ENCODE data around the gene SUOX. TPM values are rescaled to one million over a fixed set of nuclear protein-coding genes. Genes with fewer than 3 reads are reported as not detected.

The SUOX gene
- total RNA-seq, 1 experiment from 2014 or later = 23.2 TPM

DNA sequence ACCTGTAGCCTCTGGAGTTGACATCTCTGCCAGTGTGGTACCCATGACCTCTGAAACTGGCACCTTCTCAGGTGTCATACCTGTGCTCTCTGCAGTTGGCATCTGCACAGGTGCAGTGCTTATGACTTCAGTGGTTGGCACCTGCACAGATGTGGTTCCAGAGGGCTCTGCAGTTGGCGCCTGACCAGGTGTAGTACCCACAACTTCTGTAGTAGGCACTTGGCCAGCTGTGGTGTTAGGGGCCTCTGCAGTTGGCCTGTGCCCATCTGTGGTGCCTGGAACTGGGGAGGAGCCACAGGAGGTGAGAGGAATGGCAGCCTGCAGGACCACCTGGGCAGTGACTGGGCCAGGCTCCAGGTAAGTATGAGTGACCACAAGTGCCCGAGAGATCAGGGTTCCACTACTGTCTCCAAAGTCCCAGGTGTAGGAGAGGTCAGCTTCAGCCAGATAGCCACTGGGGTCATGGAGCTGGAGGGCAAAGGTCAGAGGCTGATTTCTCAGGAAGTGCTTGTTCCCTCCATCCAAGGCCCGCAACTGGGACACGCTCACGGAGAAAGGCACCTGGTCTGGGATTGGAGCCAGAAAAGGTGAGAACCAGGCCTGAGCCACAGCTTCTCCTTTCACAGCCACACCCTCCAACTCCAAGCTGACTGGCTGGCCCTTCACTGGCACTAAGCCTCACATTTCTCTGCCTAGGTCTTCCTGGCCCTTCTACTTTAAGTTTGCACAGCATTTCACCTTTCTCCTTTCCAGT is 39.8 kb upstream of the SUOX start:
- Mint-ChIP-seq H3K4me3 (no peak overlapping the region), H3K4me1 (no peaks in the 10 kb centered on the region), H3K36me3 (peaks cover 18% of the 10 kb centered on the region), H3K27me3 (ENCODE audit: low read depth) (no peaks in the 10 kb centered on the region), H3K9me3 (no peaks in the 10 kb centered on the region), H3K27ac (no peak overlapping the region)
- TF ChIP-seq NR2C2 (CRISPR knock-in tag; IDR thresholded peaks at IDR 0.05) = no peak
- no peak for TF ChIP-seq ZNF263 (CRISPR knock-in tag; IDR thresholded peaks at IDR 0.05; ENCODE audit: low read depth)
- TF ChIP-seq RORB (CRISPR knock-in tag; IDR thresholded peaks at IDR 0.05) = no peak
- no peak for TF ChIP-seq ATF1 (CRISPR knock-in tag; IDR thresholded peaks at IDR 0.05)
- CTCF ChIA-PET = interaction anchor here (0.6 kb wide), 1 partner anchor 140 kb away, joined by 3 read pairs; the partner anchor contains the start of genes ORMDL2 and SARNP
- ATAC-seq (no peak), DNase-seq (ENCODE audit: low spot score) (no peak)
- POLR2A ChIA-PET = interaction anchor here (0.7 kb wide), 1 partner anchor 11 kb away, joined by 3 read pairs; no protein-coding TSS in a partner anchor

DNA sequence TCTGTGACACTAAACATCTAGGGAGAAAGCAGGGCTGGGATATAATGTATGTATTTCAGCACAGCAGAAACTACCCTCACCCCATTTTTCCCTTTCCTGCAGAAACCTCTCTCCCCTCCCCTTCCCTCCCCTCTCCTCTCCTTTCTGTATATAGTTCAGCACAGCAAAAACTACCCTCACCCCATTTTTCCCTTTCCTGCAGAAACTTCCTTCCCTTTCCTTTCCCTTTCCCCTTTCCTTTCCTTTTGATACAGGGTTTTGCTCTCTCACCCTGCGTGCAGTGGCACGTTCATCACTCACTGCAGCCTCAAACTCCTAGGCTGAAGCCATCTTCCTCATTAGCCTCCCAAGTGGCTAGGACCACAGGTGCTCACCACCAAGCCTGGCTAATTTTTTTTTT is 33.3 kb upstream of the SUOX start:
- no peak for TF ChIP-seq TEAD4 (CRISPR knock-in tag; IDR thresholded peaks at IDR 0.05)
- TF ChIP-seq ZNF423 (CRISPR knock-in tag; IDR thresholded peaks at IDR 0.05) = no peak
- TF ChIP-seq ZNF671 (CRISPR knock-in tag; IDR thresholded peaks at IDR 0.05) = no peak
- no peak for TF ChIP-seq ZNF416 (CRISPR knock-in tag; IDR thresholded peaks at IDR 0.05)
- no peak for TF ChIP-seq NR1H2 (CRISPR knock-in tag; IDR thresholded peaks at IDR 0.05)
- TF ChIP-seq, protein P1, sequence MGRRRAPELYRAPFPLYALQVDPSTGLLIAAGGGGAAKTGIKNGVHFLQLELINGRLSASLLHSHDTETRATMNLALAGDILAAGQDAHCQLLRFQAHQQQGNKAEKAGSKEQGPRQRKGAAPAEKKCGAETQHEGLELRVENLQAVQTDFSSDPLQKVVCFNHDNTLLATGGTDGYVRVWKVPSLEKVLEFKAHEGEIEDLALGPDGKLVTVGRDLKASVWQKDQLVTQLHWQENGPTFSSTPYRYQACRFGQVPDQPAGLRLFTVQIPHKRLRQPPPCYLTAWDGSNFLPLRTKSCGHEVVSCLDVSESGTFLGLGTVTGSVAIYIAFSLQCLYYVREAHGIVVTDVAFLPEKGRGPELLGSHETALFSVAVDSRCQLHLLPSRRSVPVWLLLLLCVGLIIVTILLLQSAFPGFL (CRISPR knock-in tag; IDR thresholded peaks at IDR 0.05; ENCODE audit: borderline replicate concordance) = no peak
- no peak for TF ChIP-seq NR2C2 (CRISPR knock-in tag; IDR thresholded peaks at IDR 0.05)
- TF ChIP-seq, protein P2, sequence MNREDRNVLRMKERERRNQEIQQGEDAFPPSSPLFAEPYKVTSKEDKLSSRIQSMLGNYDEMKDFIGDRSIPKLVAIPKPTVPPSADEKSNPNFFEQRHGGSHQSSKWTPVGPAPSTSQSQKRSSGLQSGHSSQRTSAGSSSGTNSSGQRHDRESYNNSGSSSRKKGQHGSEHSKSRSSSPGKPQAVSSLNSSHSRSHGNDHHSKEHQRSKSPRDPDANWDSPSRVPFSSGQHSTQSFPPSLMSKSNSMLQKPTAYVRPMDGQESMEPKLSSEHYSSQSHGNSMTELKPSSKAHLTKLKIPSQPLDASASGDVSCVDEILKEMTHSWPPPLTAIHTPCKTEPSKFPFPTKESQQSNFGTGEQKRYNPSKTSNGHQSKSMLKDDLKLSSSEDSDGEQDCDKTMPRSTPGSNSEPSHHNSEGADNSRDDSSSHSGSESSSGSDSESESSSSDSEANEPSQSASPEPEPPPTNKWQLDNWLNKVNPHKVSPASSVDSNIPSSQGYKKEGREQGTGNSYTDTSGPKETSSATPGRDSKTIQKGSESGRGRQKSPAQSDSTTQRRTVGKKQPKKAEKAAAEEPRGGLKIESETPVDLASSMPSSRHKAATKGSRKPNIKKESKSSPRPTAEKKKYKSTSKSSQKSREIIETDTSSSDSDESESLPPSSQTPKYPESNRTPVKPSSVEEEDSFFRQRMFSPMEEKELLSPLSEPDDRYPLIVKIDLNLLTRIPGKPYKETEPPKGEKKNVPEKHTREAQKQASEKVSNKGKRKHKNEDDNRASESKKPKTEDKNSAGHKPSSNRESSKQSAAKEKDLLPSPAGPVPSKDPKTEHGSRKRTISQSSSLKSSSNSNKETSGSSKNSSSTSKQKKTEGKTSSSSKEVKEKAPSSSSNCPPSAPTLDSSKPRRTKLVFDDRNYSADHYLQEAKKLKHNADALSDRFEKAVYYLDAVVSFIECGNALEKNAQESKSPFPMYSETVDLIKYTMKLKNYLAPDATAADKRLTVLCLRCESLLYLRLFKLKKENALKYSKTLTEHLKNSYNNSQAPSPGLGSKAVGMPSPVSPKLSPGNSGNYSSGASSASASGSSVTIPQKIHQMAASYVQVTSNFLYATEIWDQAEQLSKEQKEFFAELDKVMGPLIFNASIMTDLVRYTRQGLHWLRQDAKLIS (CRISPR knock-in tag; IDR thresholded peaks at IDR 0.05; ENCODE audit: borderline replicate concordance) = no peak
- TF ChIP-seq, protein P3, sequence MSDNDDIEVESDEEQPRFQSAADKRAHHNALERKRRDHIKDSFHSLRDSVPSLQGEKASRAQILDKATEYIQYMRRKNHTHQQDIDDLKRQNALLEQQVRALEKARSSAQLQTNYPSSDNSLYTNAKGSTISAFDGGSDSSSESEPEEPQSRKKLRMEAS (CRISPR knock-in tag; IDR thresholded peaks at IDR 0.05) = no peak
- TF ChIP-seq, protein P4, sequence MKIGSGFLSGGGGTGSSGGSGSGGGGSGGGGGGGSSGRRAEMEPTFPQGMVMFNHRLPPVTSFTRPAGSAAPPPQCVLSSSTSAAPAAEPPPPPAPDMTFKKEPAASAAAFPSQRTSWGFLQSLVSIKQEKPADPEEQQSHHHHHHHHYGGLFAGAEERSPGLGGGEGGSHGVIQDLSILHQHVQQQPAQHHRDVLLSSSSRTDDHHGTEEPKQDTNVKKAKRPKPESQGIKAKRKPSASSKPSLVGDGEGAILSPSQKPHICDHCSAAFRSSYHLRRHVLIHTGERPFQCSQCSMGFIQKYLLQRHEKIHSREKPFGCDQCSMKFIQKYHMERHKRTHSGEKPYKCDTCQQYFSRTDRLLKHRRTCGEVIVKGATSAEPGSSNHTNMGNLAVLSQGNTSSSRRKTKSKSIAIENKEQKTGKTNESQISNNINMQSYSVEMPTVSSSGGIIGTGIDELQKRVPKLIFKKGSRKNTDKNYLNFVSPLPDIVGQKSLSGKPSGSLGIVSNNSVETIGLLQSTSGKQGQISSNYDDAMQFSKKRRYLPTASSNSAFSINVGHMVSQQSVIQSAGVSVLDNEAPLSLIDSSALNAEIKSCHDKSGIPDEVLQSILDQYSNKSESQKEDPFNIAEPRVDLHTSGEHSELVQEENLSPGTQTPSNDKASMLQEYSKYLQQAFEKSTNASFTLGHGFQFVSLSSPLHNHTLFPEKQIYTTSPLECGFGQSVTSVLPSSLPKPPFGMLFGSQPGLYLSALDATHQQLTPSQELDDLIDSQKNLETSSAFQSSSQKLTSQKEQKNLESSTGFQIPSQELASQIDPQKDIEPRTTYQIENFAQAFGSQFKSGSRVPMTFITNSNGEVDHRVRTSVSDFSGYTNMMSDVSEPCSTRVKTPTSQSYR (CRISPR knock-in tag; IDR thresholded peaks at IDR 0.05) = no peak
- TF ChIP-seq, protein P5, sequence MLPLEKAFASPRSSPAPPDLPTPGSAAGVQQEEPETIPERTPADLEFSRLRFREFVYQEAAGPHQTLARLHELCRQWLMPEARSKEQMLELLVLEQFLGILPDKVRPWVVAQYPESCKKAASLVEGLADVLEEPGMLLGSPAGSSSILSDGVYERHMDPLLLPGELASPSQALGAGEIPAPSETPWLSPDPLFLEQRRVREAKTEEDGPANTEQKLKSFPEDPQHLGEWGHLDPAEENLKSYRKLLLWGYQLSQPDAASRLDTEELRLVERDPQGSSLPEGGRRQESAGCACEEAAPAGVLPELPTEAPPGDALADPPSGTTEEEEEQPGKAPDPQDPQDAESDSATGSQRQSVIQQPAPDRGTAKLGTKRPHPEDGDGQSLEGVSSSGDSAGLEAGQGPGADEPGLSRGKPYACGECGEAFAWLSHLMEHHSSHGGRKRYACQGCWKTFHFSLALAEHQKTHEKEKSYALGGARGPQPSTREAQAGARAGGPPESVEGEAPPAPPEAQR (CRISPR knock-in tag; IDR thresholded peaks at IDR 0.05) = no peak
- TF ChIP-seq NFATC4 (CRISPR knock-in tag; IDR thresholded peaks at IDR 0.05) = no peak
- TF ChIP-seq CREB1 (CRISPR knock-in tag; IDR thresholded peaks at IDR 0.05) = no peak
- TF ChIP-seq JUN (CRISPR knock-in tag; IDR thresholded peaks at IDR 0.05) = no peak
- no peak for TF ChIP-seq NFYB (CRISPR knock-in tag; conservative IDR thresholded peaks at IDR 0.05; ENCODE audit: low read depth)
- no peak for TF ChIP-seq MXD4 (CRISPR knock-in tag; IDR thresholded peaks at IDR 0.05; ENCODE audit: borderline replicate concordance)
- TF ChIP-seq, protein P6, sequence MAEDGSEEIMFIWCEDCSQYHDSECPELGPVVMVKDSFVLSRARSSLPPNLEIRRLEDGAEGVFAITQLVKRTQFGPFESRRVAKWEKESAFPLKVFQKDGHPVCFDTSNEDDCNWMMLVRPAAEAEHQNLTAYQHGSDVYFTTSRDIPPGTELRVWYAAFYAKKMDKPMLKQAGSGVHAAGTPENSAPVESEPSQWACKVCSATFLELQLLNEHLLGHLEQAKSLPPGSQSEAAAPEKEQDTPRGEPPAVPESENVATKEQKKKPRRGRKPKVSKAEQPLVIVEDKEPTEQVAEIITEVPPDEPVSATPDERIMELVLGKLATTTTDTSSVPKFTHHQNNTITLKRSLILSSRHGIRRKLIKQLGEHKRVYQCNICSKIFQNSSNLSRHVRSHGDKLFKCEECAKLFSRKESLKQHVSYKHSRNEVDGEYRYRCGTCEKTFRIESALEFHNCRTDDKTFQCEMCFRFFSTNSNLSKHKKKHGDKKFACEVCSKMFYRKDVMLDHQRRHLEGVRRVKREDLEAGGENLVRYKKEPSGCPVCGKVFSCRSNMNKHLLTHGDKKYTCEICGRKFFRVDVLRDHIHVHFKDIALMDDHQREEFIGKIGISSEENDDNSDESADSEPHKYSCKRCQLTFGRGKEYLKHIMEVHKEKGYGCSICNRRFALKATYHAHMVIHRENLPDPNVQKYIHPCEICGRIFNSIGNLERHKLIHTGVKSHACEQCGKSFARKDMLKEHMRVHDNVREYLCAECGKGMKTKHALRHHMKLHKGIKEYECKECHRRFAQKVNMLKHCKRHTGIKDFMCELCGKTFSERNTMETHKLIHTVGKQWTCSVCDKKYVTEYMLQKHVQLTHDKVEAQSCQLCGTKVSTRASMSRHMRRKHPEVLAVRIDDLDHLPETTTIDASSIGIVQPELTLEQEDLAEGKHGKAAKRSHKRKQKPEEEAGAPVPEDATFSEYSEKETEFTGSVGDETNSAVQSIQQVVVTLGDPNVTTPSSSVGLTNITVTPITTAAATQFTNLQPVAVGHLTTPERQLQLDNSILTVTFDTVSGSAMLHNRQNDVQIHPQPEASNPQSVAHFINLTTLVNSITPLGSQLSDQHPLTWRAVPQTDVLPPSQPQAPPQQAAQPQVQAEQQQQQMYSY (CRISPR knock-in tag; IDR thresholded peaks at IDR 0.05) = no peak
- no peak for TF ChIP-seq GRHL2 (CRISPR knock-in tag; IDR thresholded peaks at IDR 0.05; ENCODE audit: insufficient replicate concordance, severe bottlenecking)
- no peak for TF ChIP-seq HMGA2 (CRISPR knock-in tag; IDR thresholded peaks at IDR 0.05)
- no peak for TF ChIP-seq IRF2 (CRISPR knock-in tag; IDR thresholded peaks at IDR 0.05; ENCODE audit: borderline replicate concordance, low read depth)
- Mint-ChIP-seq H3K4me1 (peaks cover 26% of the 10 kb centered on the region), H3K4me3 (no peak overlapping the region), H3K9me3 (no peaks in the 10 kb centered on the region), H3K27me3 (ENCODE audit: low read depth) (no peaks in the 10 kb centered on the region), H3K27ac (no peak overlapping the region), H3K36me3 (no peaks in the 10 kb centered on the region; the same call in 1 of the 2 replicates)
- ChIA-PET CTCF (no interaction called here), POLR2A (no interaction called here)
- DNase-seq (ENCODE audit: low spot score) = no peak
- no peak for ATAC-seq
